ENCODE data around the gene SEMA5A.
"Not testable (repeated sequence)": the region's sequence is repeated elsewhere in the genome, so short reads cannot be mapped to it uniquely, and the experiment has no call there.

Gene SEMA5A

GRCh38 chr5:9356351-9356825 is 189.5 kb downstream of the SEMA5A start:
- TF ChIP-seq, protein P1, sequence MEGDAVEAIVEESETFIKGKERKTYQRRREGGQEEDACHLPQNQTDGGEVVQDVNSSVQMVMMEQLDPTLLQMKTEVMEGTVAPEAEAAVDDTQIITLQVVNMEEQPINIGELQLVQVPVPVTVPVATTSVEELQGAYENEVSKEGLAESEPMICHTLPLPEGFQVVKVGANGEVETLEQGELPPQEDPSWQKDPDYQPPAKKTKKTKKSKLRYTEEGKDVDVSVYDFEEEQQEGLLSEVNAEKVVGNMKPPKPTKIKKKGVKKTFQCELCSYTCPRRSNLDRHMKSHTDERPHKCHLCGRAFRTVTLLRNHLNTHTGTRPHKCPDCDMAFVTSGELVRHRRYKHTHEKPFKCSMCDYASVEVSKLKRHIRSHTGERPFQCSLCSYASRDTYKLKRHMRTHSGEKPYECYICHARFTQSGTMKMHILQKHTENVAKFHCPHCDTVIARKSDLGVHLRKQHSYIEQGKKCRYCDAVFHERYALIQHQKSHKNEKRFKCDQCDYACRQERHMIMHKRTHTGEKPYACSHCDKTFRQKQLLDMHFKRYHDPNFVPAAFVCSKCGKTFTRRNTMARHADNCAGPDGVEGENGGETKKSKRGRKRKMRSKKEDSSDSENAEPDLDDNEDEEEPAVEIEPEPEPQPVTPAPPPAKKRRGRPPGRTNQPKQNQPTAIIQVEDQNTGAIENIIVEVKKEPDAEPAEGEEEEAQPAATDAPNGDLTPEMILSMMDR (IDR thresholded peaks at IDR 0.05; ENCODE audit: low read depth, low read length), result no peak
- no peak for DNase-seq (ENCODE audit: extremely low read depth, low read depth)

DNA sequence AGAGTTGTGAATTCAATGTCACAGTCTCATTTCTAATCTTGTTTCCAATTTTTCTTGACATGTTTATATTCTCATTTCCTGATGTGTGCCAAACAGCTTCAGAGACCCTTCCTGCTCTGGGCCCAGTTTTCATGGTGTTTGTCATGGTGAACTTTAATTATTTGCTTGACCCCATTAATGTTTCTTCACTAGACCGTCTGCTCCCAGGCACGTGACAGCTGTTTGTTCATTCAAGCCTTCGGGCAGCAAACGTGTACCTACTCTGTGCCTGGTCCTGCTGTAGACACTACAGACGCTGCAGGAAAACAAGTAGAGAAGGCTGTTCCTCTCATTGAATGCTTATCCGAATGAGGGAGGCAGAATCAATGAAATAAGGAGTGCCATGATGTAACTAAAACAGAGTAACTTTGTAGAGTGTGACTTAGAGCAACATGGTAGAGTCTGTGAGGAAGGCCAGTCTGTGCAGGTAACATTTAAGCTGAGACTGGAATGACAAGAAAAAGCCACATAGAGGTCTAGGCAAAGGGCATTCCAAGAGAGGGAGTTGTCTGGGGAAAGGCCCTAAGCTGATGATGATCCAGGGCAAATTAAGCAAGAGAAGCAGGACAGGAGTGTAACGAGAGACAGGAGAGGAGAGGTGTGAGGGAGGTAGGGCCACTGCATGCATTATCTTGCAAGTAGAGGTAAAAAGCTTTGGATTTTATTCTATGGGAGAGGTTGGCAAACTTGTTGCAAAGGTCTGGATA is 191.4 kb downstream of the SEMA5A start:
- TF ChIP-seq, protein P1 (IDR thresholded peaks at IDR 0.05; ENCODE audit: low read depth, low read length), result no peak
- no peak for DNase-seq (ENCODE audit: extremely low read depth, low read depth)

- DNase-seq (ENCODE audit: extremely low read depth, low read depth), result not testable (repeated sequence)
Measured at GRCh38 chr5:9353048-9353447, 192.8 kb downstream of the SEMA5A start.

DNA sequence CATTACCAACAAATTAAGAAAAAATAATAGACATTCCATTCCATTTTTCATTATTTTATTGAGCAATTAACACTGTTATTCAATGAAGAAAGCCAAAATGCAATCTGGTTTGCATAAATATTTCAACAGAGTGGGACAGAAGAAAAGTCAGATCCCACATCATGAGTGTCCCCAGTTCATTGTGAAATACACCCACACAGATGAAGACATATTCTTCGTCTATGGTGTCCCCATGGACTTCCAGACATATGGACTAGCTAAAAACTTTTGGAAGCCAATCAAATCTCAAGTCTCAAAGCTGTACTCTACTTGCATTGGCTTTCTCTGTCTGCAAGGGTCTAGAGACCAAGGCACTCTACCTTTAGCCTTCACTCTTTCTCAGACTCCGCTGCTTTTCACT is 194.3 kb downstream of the SEMA5A start:
- no peak for DNase-seq (ENCODE audit: extremely low read depth, low read depth)

DNA sequence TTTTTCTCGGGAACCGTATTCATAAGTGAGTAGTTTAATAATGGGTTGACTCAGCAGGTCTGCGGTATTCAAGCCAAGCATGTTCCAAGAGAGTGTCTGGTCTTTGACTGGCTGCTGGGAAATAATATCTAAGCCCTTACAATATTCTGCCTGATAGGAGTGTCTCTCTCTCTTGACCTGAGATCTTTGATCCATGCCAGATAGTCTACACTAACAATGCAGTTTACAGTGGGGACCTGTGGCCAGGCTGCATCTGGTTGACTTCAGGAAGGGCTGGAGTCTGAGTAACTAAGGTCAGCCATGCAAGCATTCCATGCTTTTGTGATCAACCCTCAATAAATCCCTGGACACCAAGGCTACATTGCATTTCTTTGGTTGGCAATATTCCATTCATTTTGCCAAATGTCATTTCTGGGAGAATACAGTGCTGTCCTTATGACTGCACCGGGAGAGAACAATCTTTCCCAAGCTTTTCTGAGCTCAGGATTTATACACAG is 195.5 kb downstream of the SEMA5A start:
- TF ChIP-seq, protein P1 (IDR thresholded peaks at IDR 0.05; ENCODE audit: low read depth, low read length), result no peak
- no peak for DNase-seq (ENCODE audit: extremely low read depth, low read depth)

More for the DNA sequence above, 194.3 kb downstream of the SEMA5A start:
- TF ChIP-seq, protein P1 (IDR thresholded peaks at IDR 0.05; ENCODE audit: low read depth, low read length), result no peak

DNA sequence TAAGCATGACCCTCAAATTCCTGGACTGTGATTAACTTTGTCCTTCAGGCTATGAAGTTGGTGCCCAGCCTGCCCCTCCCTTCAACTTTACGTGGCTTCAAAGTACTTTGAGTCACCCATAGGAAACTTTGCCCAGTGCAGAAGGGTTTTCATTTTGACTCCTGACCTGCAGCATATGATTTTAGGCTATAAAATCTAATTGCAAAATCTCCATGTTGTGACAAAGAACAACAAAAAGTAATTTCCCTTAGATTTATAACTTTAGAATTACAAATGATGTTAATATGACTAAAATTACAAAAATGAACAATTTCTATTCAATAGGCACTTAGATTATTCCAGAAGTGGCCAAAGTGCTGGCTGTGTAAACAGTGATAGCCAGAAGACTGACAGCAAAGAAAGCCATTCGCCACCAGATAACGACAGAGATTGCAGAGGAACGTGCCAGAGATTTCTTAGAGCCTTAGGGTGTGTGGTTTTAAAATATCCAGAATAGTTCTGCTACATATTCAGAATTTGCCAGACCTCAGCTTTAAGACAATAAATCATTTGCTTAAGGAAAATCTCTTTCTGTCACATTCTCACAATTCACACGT is 197.4 kb downstream of the SEMA5A start:
- TF ChIP-seq, protein P1 (IDR thresholded peaks at IDR 0.05; ENCODE audit: low read depth, low read length), result no peak
- no peak for DNase-seq (ENCODE audit: extremely low read depth, low read depth)

DNA sequence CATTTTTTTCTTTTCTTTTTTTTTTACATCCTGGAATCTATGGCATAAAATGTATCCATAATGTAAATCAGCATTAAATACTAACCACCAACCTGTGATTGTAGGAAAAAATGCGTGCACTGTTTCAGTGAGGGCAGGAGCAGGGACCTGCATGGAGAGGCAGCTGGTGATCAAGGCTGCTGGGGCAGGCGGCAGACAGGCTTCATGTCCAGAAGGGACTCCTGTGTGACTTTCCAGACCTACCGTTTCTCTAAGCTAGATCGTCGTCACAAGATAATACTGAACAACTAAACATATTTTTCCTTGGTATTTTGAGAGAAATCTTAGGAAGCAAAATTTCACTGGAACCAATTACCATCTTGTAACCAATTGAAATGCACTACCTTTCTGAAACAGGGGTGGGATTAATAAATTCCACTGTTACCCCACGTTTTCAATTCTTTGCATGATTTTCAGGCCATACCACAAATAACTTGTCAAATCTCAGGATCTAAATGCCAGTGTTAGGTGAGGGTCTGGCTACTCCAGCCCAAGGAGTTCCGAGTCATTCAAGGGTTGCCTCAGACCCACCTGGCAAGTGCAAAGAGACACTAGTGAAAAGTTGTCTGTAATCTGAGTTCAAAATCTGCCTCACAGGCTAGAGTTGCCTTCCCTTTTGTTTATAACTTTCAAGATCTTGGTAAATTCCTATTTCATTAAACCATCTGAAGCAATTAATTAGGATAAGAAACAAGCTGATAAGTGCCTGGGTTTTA is 198.2 kb downstream of the SEMA5A start:
- DNase-seq (ENCODE audit: extremely low read depth, low read depth), result no peak
- TF ChIP-seq, protein P1 (IDR thresholded peaks at IDR 0.05; ENCODE audit: low read depth, low read length), result no peak

All from AG09319 (cell line).